Osteoblast (primary cell): ENCODE measurements around the gene MARCHF3. TPM values are rescaled to one million over a fixed set of nuclear protein-coding genes. Genes with fewer than 3 reads are reported as not detected.
A peak's percentile ranks its signal among the peaks of the same experiment; 100 is the strongest.

Source experiments
- DNase-seq: peaks from one replicate; pipeline ENCODE4 v3.0.0; 2011; ENCODE audit warnings: low spot score, mixed read lengths; ENCODE audit not compliant: insufficient read length; ENCODE audit errors: missing footprints
- H2AFZ ChIP-seq: 2 replicates; pipeline ENCODE4 v1.6.0; 2011; ENCODE audit warnings: mild to moderate bottlenecking, low read length
- H3K27ac ChIP-seq: 2 replicates; pipeline ENCODE4 v1.5.1; 2011; ENCODE audit warnings: mild to moderate bottlenecking, low read depth, low read length, moderate library complexity
- H3K27me3 ChIP-seq: 2 replicates; pipeline ENCODE4 v1.6.0; 2012; ENCODE audit warnings: mild to moderate bottlenecking, control low read depth, inconsistent platforms, low read length, moderate library complexity; ENCODE audit not compliant: insufficient read depth
- H3K36me3 ChIP-seq: 2 replicates; pipeline ENCODE4 v1.5.1; 2011; ENCODE audit warnings: mild to moderate bottlenecking, low read length, control low read depth, moderate library complexity; ENCODE audit not compliant: insufficient read depth
- H3K4me1 ChIP-seq: 2 replicates; pipeline ENCODE4 v1.5.1; 2011; ENCODE audit warnings: mild to moderate bottlenecking, low read length, control low read depth, moderate library complexity; ENCODE audit not compliant: insufficient read depth
- H3K4me2 ChIP-seq: 2 replicates; pipeline ENCODE4 v1.6.0; 2011; ENCODE audit warnings: mild to moderate bottlenecking, low read length; ENCODE audit not compliant: insufficient read depth
- H3K4me3 ChIP-seq: fragments of 200-600 bp; sonication (generic); 3 replicates; pipeline ENCODE4 v1.5.1; 2012; ENCODE audit warnings: mild to moderate bottlenecking, low read length, inconsistent platforms; ENCODE audit not compliant: insufficient read depth
- H3K79me2 ChIP-seq: 2 replicates; pipeline ENCODE4 v1.6.0; 2012; ENCODE audit warnings: mild to moderate bottlenecking, low read length, control low read depth, inconsistent platforms; ENCODE audit not compliant: insufficient read depth
- H3K9me3 ChIP-seq: 2 replicates; pipeline ENCODE4 v1.5.1; 2011; ENCODE audit warnings: low read depth, low read length, control low read depth
- H4K20me1 ChIP-seq: 2 replicates; pipeline ENCODE4 v1.6.0; 2012; ENCODE audit warnings: mild to moderate bottlenecking, low read length, control low read depth; ENCODE audit not compliant: insufficient read depth
- CTCF ChIP-seq: IDR thresholded peaks from 2 replicates; pipeline ENCODE4 v1.5.1; 2011; ENCODE audit warnings: mild to moderate bottlenecking, low read depth, low read length, moderate library complexity; ENCODE audit errors: extremely low read depth
- total RNA-seq: library from RNA; depleted of rRNA; stranded (reverse); fragments of >200 nt; gene quantifications from 2 replicates; pipeline ENCODE4 v1.2.3, GENCODE V29; 2012

The MARCHF3 gene
- total RNA-seq, 1 donor, result 2.2 TPM

- Histone ChIP-seq H4K20me1 (no peaks in the 10 kb centered on the region), H3K79me2 (no peaks in the 10 kb centered on the region), H3K9me3 (no peaks in the 10 kb centered on the region), H3K36me3 (no peaks in the 10 kb centered on the region), H3K4me2 (peak overlapping the region; percentile 25), H2AFZ (no peak overlapping the region), H3K27ac (no peak overlapping the region), H3K4me1 (peaks cover 14% of the 10 kb centered on the region), H3K4me3 (peak overlapping the region; percentile 2), H3K27me3 (no peaks in the 10 kb centered on the region)
- DNase-seq, result no peak
- TF ChIP-seq CTCF, result no peak
These were observed 10.6 kb upstream of the MARCHF3 start for GRCh38 chr5:127040796-127041520.

- H3K4me1 ChIP-seq, result peaks cover 14% of the 10 kb centered on the region
- H3K4me2 ChIP-seq, result no peak overlapping the region
- no peak overlapping the region for H3K4me3 ChIP-seq
- no peaks in the 10 kb centered on the region for H3K36me3 ChIP-seq
- H2AFZ ChIP-seq, result no peak overlapping the region
- H3K9me3 ChIP-seq, result no peaks in the 10 kb centered on the region
- H4K20me1 ChIP-seq, result no peaks in the 10 kb centered on the region
- TF ChIP-seq CTCF, result no peak
- DNase-seq, result peak; percentile 8
- no peaks in the 10 kb centered on the region for H3K79me2 ChIP-seq
- H3K27ac ChIP-seq, result no peak overlapping the region
- H3K27me3 ChIP-seq, result no peaks in the 10 kb centered on the region
These were observed 8.2 kb upstream of the MARCHF3 start for GRCh38 chr5:127038550-127038949.

- Histone ChIP-seq H4K20me1 (no peaks in the 10 kb centered on the region), H3K4me3 (no peak overlapping the region), H3K9me3 (no peaks in the 10 kb centered on the region), H3K36me3 (no peaks in the 10 kb centered on the region), H3K27ac (no peak overlapping the region), H3K4me1 (peaks cover 14% of the 10 kb centered on the region), H3K79me2 (peaks cover 13% of the 10 kb centered on the region), H3K27me3 (no peaks in the 10 kb centered on the region), H3K4me2 (no peak overlapping the region), H2AFZ (no peak overlapping the region)
- TF ChIP-seq CTCF, result no peak
- no peak for DNase-seq
These were observed 1.5 kb upstream of the MARCHF3 start for GRCh38 chr5:127031863-127032232.

GRCh38 chr5:127031147-127031862, 947 bp upstream of the MARCHF3 start:
- Histone ChIP-seq H3K4me1 (peaks cover 17% of the 10 kb centered on the region), H3K4me2 (peak overlapping the region; percentile 89), H2AFZ (peak overlapping the region; percentile 87), H3K36me3 (no peaks in the 10 kb centered on the region), H3K9me3 (no peaks in the 10 kb centered on the region), H3K4me3 (peak overlapping the region; percentile 89), H3K27ac (peak overlapping the region; percentile 39), H3K79me2 (peaks cover 17% of the 10 kb centered on the region), H4K20me1 (no peaks in the 10 kb centered on the region), H3K27me3 (no peaks in the 10 kb centered on the region)
- DNase-seq, result no peak
- no peak for TF ChIP-seq CTCF
